HepG2 (cell line): ENCODE measurements around the gene NDUFB5. TPM values are rescaled to one million over a fixed set of nuclear protein-coding genes. Genes with fewer than 3 reads are reported as not detected.

Source experiments
- ARHGAP35 ChIP-seq: sonication (generic); formaldehyde crosslinking; IDR thresholded peaks from 2 replicates; pipeline ENCODE4 v1.9.0; 2022; ENCODE audit warnings: mild to moderate bottlenecking, inconsistent platforms, moderate library complexity, missing genetic modification reagents, borderline replicate concordance
- ETV5 ChIP-seq: IDR thresholded peaks from 2 replicates; pipeline ENCODE4 v1.6.1; 2018; ENCODE audit warnings: missing biosample characterization, missing genetic modification reagents, inconsistent platforms, borderline replicate concordance
- KAT8 ChIP-seq: IDR thresholded peaks from 2 replicates; pipeline ENCODE4 v1.6.1; 2016; ENCODE audit warnings: missing genetic modification reagents, missing compliant biosample characterization
- MZF1 ChIP-seq: sonication (generic); formaldehyde crosslinking; IDR thresholded peaks from 2 replicates; pipeline ENCODE4 v1.8.1; 2023; ENCODE audit warnings: mild to moderate bottlenecking, missing genetic modification reagents, borderline replicate concordance
- PCBP1 ChIP-seq: fragments of 200-400 bp; formaldehyde crosslinking; IDR thresholded peaks from 2 replicates; pipeline ENCODE4 v1.6.1; 2017; ENCODE audit warnings: mild to moderate bottlenecking, low read depth, low read length, borderline replicate concordance
- RFXANK ChIP-seq: IDR thresholded peaks from 2 replicates; pipeline ENCODE4 v1.6.1; 2016
- SAFB2 ChIP-seq: sonication (generic); formaldehyde crosslinking; IDR thresholded peaks from 2 replicates; pipeline ENCODE4 v1.5.1; 2020; ENCODE audit warnings: missing genetic modification reagents, low read depth, mild to moderate bottlenecking, borderline replicate concordance
- SNAI1 ChIP-seq: sonication (generic); formaldehyde crosslinking; IDR thresholded peaks from 2 replicates; pipeline ENCODE4 v1.5.0; 2020; ENCODE audit warnings: mild to moderate bottlenecking, missing genetic modification reagents, borderline replicate concordance
- ZNF484 ChIP-seq: sonication (generic); formaldehyde crosslinking; IDR thresholded peaks from 2 replicates; pipeline ENCODE4 v1.5.1; 2020; ENCODE audit warnings: mild to moderate bottlenecking, low read depth, missing genetic modification reagents, borderline replicate concordance
- ZNF629 ChIP-seq: sonication (generic); formaldehyde crosslinking; conservative IDR thresholded peaks from 2 replicates; pipeline ENCODE4 v1.5.0; 2020; ENCODE audit warnings: missing genetic modification reagents
- polyA plus RNA-seq, 8 experiments: library from polyadenylated mRNA; depleted of rRNA in 3 of 8; stranded (reverse) in 7 of 8; unstranded in 1 of 8; fragments of >200 nt; fragmentation: Illumina TruSeq in 4 of 8; extraction: Trizol in 4 of 8; gene quantifications; 2 replicates each; pipeline versions ENCODE4 v1.2.1 to v1.2.3, GENCODE V29; 2011 to 2016; ENCODE audit warnings: low read depth in 4 of 8, missing spikeins in 1 of 8, mixed read lengths in 1 of 8; ENCODE audit not compliant: insufficient read depth in 1 of 8
- total RNA-seq, 5 experiments: library from RNA; depleted of rRNA; stranded (reverse); fragments of >200 nt; fragmentation: Illumina TruSeq; extraction: Trizol; gene quantifications; 2 replicates each; pipeline ENCODE4 v1.2.3, GENCODE V29; 2016; ENCODE audit warnings: low read depth in 1 of 5
- TF ChIP-seq, protein P1 (sequence below): sonication (generic); formaldehyde crosslinking; IDR thresholded peaks from 2 replicates; pipeline ENCODE4 v1.5.0; 2020; ENCODE audit warnings: missing genetic modification reagents, mild to moderate bottlenecking, borderline replicate concordance
- TF ChIP-seq, protein P2 (sequence below): sonication (generic); formaldehyde crosslinking; IDR thresholded peaks from 2 replicates; pipeline ENCODE4 v1.5.1; 2020; ENCODE audit warnings: missing genetic modification reagents, mild to moderate bottlenecking, borderline replicate concordance
- TF ChIP-seq, protein P3 (sequence below): sonication (generic); formaldehyde crosslinking; conservative IDR thresholded peaks from 2 replicates; pipeline ENCODE4 v1.4.0; 2020; ENCODE audit warnings: missing genetic modification reagents
- TF ChIP-seq, protein P4 (sequence below): sonication (generic); formaldehyde crosslinking; IDR thresholded peaks from 2 replicates; pipeline ENCODE4 v1.4.0; 2020; ENCODE audit warnings: mild to moderate bottlenecking, missing genetic modification reagents
- TF ChIP-seq, protein P5 (sequence below): sonication (generic); formaldehyde crosslinking; IDR thresholded peaks from 2 replicates; pipeline ENCODE4 v1.4.0; 2020; ENCODE audit warnings: missing genetic modification reagents
- TF ChIP-seq, protein P6 (sequence below): sonication (generic); formaldehyde crosslinking; IDR thresholded peaks from 2 replicates; pipeline ENCODE4 v1.8.1; 2023; ENCODE audit warnings: mild to moderate bottlenecking, moderate library complexity, missing genetic modification reagents

The NDUFB5 gene
- total and polyA plus RNA-seq, 2 of the 13 experiments (the other 11 are each of a cell fraction or from before 2014, with no cell fraction given), result 43.3 to 120 TPM

DNA sequence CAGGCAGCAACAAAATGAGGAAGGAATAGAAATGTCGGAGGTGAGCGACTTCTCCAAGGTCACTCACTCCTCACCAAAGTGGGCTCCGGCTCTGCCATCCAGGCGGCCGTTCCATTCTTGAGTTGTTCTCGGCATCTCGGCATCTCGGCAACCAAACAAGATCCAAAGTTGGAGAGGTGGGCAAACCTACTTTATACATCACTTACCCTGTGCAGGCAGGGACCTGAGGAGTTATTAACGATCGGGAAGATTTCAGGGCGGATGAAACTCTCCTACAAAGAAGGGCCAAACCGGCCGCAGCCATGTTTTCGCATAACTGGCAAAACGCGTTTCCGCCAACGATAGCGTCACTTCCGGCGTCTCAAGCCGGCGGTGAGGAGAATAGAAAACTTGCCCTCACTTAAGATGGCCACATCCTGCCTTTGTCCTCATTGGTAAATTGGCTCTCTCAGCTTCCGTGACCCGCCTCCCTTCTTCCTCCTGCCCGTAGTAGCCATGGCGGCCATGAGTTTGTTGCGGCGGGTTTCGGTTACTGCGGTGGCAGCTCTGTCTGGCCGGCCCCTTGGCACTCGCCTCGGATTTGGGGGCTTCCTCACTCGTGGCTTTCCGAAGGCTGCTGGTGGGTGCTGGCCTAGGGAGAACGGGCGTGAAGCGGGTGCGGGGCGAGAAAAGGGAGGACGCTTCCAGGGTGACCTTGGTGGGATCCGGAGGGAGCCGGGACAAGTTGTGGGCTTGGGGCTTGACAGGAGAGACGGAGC is at the start of gene NDUFB5, which contains the start of gene MRPL47 (continued):
- TF ChIP-seq, protein P1, sequence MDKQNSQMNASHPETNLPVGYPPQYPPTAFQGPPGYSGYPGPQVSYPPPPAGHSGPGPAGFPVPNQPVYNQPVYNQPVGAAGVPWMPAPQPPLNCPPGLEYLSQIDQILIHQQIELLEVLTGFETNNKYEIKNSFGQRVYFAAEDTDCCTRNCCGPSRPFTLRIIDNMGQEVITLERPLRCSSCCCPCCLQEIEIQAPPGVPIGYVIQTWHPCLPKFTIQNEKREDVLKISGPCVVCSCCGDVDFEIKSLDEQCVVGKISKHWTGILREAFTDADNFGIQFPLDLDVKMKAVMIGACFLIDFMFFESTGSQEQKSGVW, result no peak
- TF ChIP-seq, protein P2, sequence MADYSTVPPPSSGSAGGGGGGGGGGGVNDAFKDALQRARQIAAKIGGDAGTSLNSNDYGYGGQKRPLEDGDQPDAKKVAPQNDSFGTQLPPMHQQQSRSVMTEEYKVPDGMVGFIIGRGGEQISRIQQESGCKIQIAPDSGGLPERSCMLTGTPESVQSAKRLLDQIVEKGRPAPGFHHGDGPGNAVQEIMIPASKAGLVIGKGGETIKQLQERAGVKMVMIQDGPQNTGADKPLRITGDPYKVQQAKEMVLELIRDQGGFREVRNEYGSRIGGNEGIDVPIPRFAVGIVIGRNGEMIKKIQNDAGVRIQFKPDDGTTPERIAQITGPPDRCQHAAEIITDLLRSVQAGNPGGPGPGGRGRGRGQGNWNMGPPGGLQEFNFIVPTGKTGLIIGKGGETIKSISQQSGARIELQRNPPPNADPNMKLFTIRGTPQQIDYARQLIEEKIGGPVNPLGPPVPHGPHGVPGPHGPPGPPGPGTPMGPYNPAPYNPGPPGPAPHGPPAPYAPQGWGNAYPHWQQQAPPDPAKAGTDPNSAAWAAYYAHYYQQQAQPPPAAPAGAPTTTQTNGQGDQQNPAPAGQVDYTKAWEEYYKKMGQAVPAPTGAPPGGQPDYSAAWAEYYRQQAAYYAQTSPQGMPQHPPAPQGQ (CRISPR knock-in tag), result no peak
- TF ChIP-seq, protein P3, sequence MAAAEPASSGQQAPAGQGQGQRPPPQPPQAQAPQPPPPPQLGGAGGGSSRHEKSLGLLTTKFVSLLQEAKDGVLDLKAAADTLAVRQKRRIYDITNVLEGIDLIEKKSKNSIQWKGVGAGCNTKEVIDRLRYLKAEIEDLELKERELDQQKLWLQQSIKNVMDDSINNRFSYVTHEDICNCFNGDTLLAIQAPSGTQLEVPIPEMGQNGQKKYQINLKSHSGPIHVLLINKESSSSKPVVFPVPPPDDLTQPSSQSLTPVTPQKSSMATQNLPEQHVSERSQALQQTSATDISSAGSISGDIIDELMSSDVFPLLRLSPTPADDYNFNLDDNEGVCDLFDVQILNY (CRISPR knock-in tag), result 0 out of 2 replicates have a peak, but pooled peaks have one; percentile 26
- TF ChIP-seq, protein P4, sequence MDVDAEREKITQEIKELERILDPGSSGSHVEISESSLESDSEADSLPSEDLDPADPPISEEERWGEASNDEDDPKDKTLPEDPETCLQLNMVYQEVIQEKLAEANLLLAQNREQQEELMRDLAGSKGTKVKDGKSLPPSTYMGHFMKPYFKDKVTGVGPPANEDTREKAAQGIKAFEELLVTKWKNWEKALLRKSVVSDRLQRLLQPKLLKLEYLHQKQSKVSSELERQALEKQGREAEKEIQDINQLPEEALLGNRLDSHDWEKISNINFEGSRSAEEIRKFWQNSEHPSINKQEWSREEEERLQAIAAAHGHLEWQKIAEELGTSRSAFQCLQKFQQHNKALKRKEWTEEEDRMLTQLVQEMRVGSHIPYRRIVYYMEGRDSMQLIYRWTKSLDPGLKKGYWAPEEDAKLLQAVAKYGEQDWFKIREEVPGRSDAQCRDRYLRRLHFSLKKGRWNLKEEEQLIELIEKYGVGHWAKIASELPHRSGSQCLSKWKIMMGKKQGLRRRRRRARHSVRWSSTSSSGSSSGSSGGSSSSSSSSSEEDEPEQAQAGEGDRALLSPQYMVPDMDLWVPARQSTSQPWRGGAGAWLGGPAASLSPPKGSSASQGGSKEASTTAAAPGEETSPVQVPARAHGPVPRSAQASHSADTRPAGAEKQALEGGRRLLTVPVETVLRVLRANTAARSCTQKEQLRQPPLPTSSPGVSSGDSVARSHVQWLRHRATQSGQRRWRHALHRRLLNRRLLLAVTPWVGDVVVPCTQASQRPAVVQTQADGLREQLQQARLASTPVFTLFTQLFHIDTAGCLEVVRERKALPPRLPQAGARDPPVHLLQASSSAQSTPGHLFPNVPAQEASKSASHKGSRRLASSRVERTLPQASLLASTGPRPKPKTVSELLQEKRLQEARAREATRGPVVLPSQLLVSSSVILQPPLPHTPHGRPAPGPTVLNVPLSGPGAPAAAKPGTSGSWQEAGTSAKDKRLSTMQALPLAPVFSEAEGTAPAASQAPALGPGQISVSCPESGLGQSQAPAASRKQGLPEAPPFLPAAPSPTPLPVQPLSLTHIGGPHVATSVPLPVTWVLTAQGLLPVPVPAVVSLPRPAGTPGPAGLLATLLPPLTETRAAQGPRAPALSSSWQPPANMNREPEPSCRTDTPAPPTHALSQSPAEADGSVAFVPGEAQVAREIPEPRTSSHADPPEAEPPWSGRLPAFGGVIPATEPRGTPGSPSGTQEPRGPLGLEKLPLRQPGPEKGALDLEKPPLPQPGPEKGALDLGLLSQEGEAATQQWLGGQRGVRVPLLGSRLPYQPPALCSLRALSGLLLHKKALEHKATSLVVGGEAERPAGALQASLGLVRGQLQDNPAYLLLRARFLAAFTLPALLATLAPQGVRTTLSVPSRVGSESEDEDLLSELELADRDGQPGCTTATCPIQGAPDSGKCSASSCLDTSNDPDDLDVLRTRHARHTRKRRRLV (CRISPR knock-in tag), result no peak
- peak; percentile 75; the same call in 1 of the 2 replicates for TF ChIP-seq ETV5 (CRISPR knock-in tag)
- 0 out of 2 replicates have a peak, but pooled peaks have one; percentile 21 for TF ChIP-seq RFXANK
- TF ChIP-seq ZNF629, result no peak
- no peak; the same call in 1 of the 2 replicates for TF ChIP-seq SAFB2 (CRISPR knock-in tag)
- TF ChIP-seq ARHGAP35 (CRISPR knock-in tag), result 0 out of 2 replicates have a peak, but pooled peaks have one; percentile 26
- 0 out of 2 replicates have a peak, but pooled peaks have one; percentile 57 for TF ChIP-seq PCBP1
- no peak for TF ChIP-seq SNAI1 (CRISPR knock-in tag)
- TF ChIP-seq, protein P5, sequence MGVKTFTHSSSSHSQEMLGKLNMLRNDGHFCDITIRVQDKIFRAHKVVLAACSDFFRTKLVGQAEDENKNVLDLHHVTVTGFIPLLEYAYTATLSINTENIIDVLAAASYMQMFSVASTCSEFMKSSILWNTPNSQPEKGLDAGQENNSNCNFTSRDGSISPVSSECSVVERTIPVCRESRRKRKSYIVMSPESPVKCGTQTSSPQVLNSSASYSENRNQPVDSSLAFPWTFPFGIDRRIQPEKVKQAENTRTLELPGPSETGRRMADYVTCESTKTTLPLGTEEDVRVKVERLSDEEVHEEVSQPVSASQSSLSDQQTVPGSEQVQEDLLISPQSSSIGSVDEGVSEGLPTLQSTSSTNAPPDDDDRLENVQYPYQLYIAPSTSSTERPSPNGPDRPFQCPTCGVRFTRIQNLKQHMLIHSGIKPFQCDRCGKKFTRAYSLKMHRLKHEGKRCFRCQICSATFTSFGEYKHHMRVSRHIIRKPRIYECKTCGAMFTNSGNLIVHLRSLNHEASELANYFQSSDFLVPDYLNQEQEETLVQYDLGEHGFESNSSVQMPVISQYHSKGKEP (CRISPR knock-in tag), result no peak
- TF ChIP-seq KAT8, result peak; percentile 96
- no peak for TF ChIP-seq MZF1 (CRISPR knock-in tag)
- TF ChIP-seq, protein P6, sequence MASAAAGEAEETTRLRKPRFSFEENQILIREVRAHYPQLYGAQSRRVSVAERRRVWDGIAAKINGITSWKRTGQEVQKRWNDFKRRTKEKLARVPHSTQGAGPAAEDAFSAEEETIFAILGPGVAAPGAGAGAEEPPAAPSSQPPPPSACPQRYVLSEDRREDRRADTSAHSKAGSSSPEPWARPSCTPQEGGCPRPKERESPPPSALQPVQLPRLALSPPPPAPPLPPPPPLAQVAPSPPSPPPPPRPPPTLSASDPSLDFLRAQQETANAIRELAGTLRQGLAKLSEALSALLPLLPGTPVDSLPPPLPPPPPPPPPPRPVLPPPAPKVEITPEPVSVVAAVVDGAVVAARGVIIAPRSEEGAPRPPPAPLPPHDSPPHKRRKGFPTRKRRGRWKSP (CRISPR knock-in tag), result peak; percentile 62
- no peak for TF ChIP-seq ZNF484 (CRISPR knock-in tag)
